ENCODE data around the gene EEPD1. TPM values are rescaled to one million over a fixed set of nuclear protein-coding genes. Genes with fewer than 3 reads are reported as not detected.

Gene EEPD1
- total RNA-seq, 1 donor, result 4.1 TPM

DNA sequence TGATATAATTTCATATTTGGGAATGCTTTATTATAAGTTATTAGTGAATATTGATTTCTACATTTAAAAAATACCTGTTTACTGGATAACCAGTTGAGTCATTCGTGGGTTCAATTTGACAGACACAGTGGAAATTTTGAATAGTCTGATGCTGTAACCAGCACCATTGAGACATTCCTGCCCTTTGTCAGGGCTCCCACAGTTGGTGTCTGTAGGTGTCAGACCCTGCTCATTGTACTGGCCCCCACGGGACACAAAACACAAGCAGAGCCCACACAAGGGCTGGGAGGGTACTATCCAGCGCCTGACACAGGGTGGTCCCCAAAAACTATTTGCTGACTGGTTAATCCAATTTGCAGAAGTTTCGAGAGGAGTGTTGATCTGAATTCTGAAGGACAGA lies 35.9 kb downstream of the EEPD1 start:
- Histone ChIP-seq H3K27me3 (ENCODE audit: insufficient read depth, low read length) (no peaks in the 10 kb centered on the region), H3K4me1 (ENCODE audit: insufficient read depth, low read length) (peaks cover 53% of the 10 kb centered on the region)

GRCh38 chr7:36190447-36191291 lies 37.6 kb downstream of the EEPD1 start:
- Histone ChIP-seq H3K4me1 (ENCODE audit: insufficient read depth, low read length) (peaks cover 55% of the 10 kb centered on the region), H3K27me3 (ENCODE audit: insufficient read depth, low read length) (no peaks in the 10 kb centered on the region), H3K9me3 (ENCODE audit: low read depth, low read length) (no peaks in the 10 kb centered on the region), H3K4me3 (ENCODE audit: low read length) (no peak overlapping the region)

More for the DNA sequence above, 35.9 kb downstream of the EEPD1 start:
- Histone ChIP-seq H3K4me3 (ENCODE audit: low read length) (no peak overlapping the region), H3K9me3 (ENCODE audit: low read depth, low read length) (no peaks in the 10 kb centered on the region)

DNA sequence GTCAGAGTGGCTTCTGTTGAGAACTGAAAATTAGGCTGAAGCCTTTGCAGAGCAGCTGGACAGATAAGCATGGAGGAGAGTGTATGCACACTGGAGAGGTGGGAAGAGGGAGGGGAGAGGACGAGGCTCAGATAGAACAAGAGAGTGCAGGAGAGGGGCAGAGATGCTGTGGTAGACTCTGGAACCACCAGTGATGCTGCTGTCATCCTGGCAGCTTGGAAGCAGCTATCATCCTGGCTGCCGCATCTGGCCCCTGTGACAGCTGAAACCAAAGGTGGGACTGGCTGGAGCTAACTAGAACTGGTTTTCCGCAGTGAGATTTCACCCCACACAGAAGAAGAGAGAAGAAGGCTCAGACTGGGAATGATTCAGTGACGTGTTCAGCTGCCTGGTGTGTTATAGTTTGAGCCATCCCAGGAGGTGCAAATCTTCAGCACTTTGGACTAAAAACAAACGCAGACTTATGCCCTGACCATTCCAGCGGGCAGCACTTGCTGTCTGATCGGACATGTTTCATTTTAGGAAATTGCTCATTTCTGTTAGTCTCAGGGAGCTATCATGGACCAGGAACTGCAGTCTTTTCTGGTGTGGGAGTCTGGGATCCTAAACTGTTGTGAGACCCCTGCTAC lies 38.4 kb downstream of the EEPD1 start:
- Histone ChIP-seq H3K4me1 (ENCODE audit: insufficient read depth, low read length) (peaks cover 48% of the 10 kb centered on the region), H3K27me3 (ENCODE audit: insufficient read depth, low read length) (no peaks in the 10 kb centered on the region), H3K9me3 (ENCODE audit: low read depth, low read length) (no peaks in the 10 kb centered on the region), H3K4me3 (ENCODE audit: low read length) (no peak overlapping the region)

DNA sequence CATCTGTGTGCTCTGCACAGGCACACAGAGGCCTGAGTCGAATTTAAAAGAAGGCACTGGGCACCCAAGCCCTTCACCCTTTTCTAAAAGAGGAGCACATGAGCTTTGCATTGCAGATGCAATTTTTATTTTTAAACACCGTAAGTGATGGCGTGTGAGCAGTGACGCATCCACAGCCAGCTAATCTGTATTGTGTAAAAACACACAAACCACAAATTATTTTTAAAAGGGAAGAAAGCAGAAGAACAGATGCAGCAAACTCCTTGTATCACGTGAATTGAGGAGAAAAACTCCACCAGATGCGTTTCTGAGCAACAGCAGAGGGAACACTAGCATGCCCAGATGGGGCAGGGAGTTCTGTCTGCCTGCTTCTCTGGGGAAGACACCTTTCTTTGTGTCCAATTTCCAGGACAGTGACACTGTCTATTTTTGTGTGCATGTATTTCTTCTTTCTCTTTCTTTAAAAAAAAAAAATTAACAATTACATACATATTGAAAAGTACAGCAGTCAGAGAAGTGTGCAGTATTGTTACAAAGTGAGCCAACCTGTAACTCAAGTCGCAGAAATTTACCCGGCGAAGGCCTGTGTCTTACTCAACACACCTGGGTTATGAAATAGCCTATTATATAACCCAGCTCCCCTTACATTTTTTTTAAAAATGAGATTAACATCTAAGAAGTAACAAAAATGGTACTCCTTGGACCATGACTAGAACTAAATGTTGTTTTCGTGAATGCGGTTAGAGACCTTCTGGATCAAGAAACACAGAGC lies 39.2 kb downstream of the EEPD1 start:
- Histone ChIP-seq H3K4me3 (ENCODE audit: low read length) (no peak overlapping the region), H3K27me3 (ENCODE audit: insufficient read depth, low read length) (no peaks in the 10 kb centered on the region), H3K9me3 (ENCODE audit: low read depth, low read length) (no peaks in the 10 kb centered on the region), H3K4me1 (ENCODE audit: insufficient read depth, low read length) (peaks cover 48% of the 10 kb centered on the region)

- Histone ChIP-seq H3K9me3 (ENCODE audit: low read depth, low read length) (no peaks in the 10 kb centered on the region), H3K4me3 (ENCODE audit: low read length) (no peak overlapping the region), H3K4me1 (ENCODE audit: insufficient read depth, low read length) (peaks cover 48% of the 10 kb centered on the region), H3K27me3 (ENCODE audit: insufficient read depth, low read length) (no peaks in the 10 kb centered on the region)
Measured at GRCh38 chr7:36192877-36193276, 39.8 kb downstream of the EEPD1 start.

DNA sequence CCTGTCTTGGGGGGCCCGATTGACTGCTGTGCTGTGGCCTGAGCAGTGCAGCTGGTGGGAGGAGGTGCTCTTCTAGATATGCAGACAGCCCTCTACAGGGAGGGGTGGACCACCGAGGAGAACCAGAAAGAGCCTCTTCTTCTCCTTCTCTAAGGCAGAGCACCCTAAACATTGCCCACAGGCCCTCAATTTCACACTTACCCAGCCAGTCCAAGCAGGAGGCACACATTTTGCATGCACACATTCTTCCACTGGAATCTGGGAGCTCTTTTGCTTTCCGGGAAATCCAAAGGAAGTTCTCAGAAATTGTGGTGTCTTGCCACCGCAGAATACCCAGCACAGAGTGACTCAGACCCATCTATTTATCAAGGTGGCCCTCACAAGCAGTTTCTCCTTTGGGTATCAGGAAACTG lies 45.8 kb downstream of the EEPD1 start:
- Histone ChIP-seq H3K4me1 (ENCODE audit: insufficient read depth, low read length) (peaks cover 32% of the 10 kb centered on the region), H3K9me3 (ENCODE audit: low read depth, low read length) (no peaks in the 10 kb centered on the region), H3K27me3 (ENCODE audit: insufficient read depth, low read length) (no peaks in the 10 kb centered on the region), H3K4me3 (ENCODE audit: low read length) (no peak overlapping the region)

DNA sequence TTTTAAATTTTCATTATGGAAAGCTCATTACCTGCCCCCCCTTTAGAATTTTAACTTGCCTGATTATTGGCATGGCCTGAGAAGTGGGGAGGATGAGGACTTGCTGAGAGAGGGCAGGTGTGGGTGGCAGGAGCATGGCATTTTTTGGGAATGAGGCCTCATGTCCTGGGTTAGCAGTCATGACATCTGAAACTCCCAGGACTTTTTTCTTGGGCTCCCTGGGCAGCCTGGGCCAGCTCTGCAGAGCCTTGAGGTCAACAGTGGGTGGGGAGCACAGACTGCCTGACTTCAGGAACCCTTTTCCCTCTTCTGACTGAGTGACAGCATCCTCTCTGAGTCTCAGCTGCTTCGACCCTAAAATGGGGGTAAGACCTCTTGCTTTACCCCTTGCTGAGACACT lies 46.3 kb downstream of the EEPD1 start:
- H3K4me3 ChIP-seq (ENCODE audit: low read length), result no peak overlapping the region
- H3K9me3 ChIP-seq (ENCODE audit: low read depth, low read length), result no peaks in the 10 kb centered on the region
- H3K27me3 ChIP-seq (ENCODE audit: insufficient read depth, low read length), result no peaks in the 10 kb centered on the region
- H3K4me1 ChIP-seq (ENCODE audit: insufficient read depth, low read length), result peaks cover 27% of the 10 kb centered on the region

- H3K4me3 ChIP-seq (ENCODE audit: low read length), result no peak overlapping the region
- peaks cover 25% of the 10 kb centered on the region for H3K4me1 ChIP-seq (ENCODE audit: insufficient read depth, low read length)
- no peaks in the 10 kb centered on the region for H3K9me3 ChIP-seq (ENCODE audit: low read depth, low read length)
Measured at GRCh38 chr7:36201122-36201723, 48.2 kb downstream of the EEPD1 start.

GRCh38 chr7:36202398-36202797 lies 49.3 kb downstream of the EEPD1 start:
- peaks cover 30% of the 10 kb centered on the region for H3K4me1 ChIP-seq (ENCODE audit: insufficient read depth, low read length)
- H3K4me3 ChIP-seq (ENCODE audit: low read length), result no peak overlapping the region
- no peaks in the 10 kb centered on the region for H3K27me3 ChIP-seq (ENCODE audit: insufficient read depth, low read length)
- H3K9me3 ChIP-seq (ENCODE audit: low read depth, low read length), result no peaks in the 10 kb centered on the region

More at GRCh38 chr7:36201122-36201723, 48.2 kb downstream of the EEPD1 start:
- H3K27me3 ChIP-seq (ENCODE audit: insufficient read depth, low read length), result no peaks in the 10 kb centered on the region

- Histone ChIP-seq H3K4me1 (ENCODE audit: insufficient read depth, low read length) (peaks cover 38% of the 10 kb centered on the region), H3K4me3 (ENCODE audit: low read length) (no peak overlapping the region), H3K27me3 (ENCODE audit: insufficient read depth, low read length) (no peaks in the 10 kb centered on the region), H3K9me3 (ENCODE audit: low read depth, low read length) (no peaks in the 10 kb centered on the region)
Measured at GRCh38 chr7:36203071-36203790, 50.2 kb downstream of the EEPD1 start.

GRCh38 chr7:36204044-36204663 lies 51.1 kb downstream of the EEPD1 start:
- H3K4me1 ChIP-seq (ENCODE audit: insufficient read depth, low read length), result peaks cover 47% of the 10 kb centered on the region
- H3K4me3 ChIP-seq (ENCODE audit: low read length), result no peak overlapping the region
- no peaks in the 10 kb centered on the region for H3K9me3 ChIP-seq (ENCODE audit: low read depth, low read length)
- H3K27me3 ChIP-seq (ENCODE audit: insufficient read depth, low read length), result no peaks in the 10 kb centered on the region

DNA sequence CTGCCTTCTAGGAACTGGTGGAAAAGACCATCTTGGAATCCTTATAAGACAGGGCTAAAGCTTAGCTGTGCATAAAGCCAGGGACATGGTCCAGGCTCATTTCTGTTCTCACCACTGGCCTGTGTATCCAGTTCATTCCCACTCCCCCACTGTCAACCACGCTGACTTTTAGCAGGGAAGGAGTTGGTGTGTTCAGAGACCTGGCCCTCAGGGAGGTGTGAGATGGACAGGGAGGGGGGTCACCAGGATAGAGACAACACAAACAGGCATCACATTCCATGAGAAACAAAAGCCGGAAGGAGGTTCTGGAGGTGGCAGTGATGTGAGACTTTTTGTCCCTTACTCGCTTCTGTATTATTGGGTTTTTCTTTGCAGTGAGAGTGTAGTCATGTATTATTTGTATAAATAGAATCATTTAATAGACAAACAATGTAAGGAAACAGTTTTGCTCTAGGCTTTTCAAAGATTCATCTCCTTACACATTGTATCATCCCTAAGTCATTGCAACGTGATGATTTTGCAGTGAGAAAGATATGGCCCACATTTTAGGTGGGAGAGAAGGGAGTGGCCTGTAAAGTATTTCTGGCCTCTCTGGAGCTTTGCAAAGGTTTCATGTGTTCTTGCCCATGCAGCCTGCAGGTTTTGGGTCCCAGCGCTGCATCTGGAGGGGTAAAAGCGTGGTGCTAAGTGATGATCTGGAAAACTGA lies 52.0 kb downstream of the EEPD1 start:
- H3K4me1 ChIP-seq (ENCODE audit: insufficient read depth, low read length), result peaks cover 54% of the 10 kb centered on the region
- no peaks in the 10 kb centered on the region for H3K27me3 ChIP-seq (ENCODE audit: insufficient read depth, low read length)
- no peak overlapping the region for H3K4me3 ChIP-seq (ENCODE audit: low read length)
- no peaks in the 10 kb centered on the region for H3K9me3 ChIP-seq (ENCODE audit: low read depth, low read length)

DNA sequence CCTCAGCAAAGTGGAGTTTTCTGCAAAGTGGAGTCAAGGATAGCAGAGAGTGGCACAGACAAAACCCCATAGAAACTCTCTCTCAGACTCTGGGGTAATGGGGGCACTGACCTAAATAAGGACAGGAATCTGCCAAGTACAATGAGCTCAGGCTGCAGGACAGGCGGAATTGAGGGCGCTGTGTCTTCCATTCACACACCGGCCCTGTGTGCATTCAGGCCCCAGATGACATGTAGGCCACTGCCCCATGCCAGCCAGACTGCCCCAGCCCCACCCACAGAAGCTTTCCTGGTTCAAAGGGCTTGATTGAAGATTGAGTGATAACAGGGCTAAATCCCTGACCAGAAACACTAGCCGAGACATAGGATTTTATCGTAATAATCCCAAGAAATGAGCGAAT lies 52.7 kb downstream of the EEPD1 start:
- H3K4me3 ChIP-seq (ENCODE audit: low read length), result no peak overlapping the region
- H3K4me1 ChIP-seq (ENCODE audit: insufficient read depth, low read length), result peaks cover 54% of the 10 kb centered on the region
- no peaks in the 10 kb centered on the region for H3K9me3 ChIP-seq (ENCODE audit: low read depth, low read length)
- no peaks in the 10 kb centered on the region for H3K27me3 ChIP-seq (ENCODE audit: insufficient read depth, low read length)

All from mononuclear cell (primary cell).